Activated CD4-positive, alpha-beta memory T cell treated with anti-CD3 and anti-CD28 coated beads for 36 hours (primary cell): ENCODE data around the gene ZFP1. TPM values are rescaled to one million over a fixed set of nuclear protein-coding genes. Genes with fewer than 3 reads are reported as not detected.

Source experiments
- CTCF ChIA-PET: fragments of 350-600 bp; sonication (Branson Sonifier 250); formaldehyde crosslinking; loops from one replicate; lab custom pipeline; 2021; ENCODE audit warnings: antibody characterized with exemption, inconsistent platforms; lab: Charles Lee
- POLR2A ChIA-PET: fragments of 350-600 bp; sonication (Branson Sonifier 250); formaldehyde crosslinking; loops from one replicate; lab custom pipeline; 2021; ENCODE audit warnings: antibody characterized with exemption; lab: Charles Lee
- DNase-seq: peaks from one replicate; pipeline ENCODE4 v3.0.0-alpha.2; 2020
- H3K27ac Mint-ChIP-seq: one replicate; pipeline ENCODE4 v1.8.0; 2021; ENCODE audit warnings: mixed read lengths
- H3K27me3 Mint-ChIP-seq: one replicate; pipeline ENCODE4 v1.8.0; 2021; ENCODE audit warnings: mixed read lengths
- H3K36me3 Mint-ChIP-seq: one replicate; pipeline ENCODE4 v1.8.0; 2021; ENCODE audit warnings: mixed read lengths
- H3K4me1 Mint-ChIP-seq: one replicate; pipeline ENCODE4 v1.8.0; 2021; ENCODE audit warnings: low read depth, mixed read lengths
- H3K4me3 Mint-ChIP-seq: one replicate; pipeline ENCODE4 v1.8.0; 2021; ENCODE audit warnings: mild to moderate bottlenecking, mixed read lengths
- H3K9me3 Mint-ChIP-seq: one replicate; pipeline ENCODE4 v1.8.0; 2021; ENCODE audit warnings: mixed read lengths
- intact Hi-C: fragments of 100-400 bp; cut with micrococcal nuclease; formaldehyde crosslinking; loops from one replicate; pipeline ENCODE4 v1.15.1; 2023
- total RNA-seq, 2 experiments: library from RNA; stranded (reverse); gene quantifications; one replicate each; pipeline ENCODE4 v1.2.3, GENCODE V29; 2021

Gene ZFP1
- total RNA-seq, 2 experiments from 2014 or later: 17.2 to 19.4 TPM

GRCh38 chr16:75106351-75107274 is 41.7 kb upstream of the ZFP1 start:
- peak overlapping the region; percentile 73 for H3K4me3 Mint-ChIP-seq
- intact Hi-C loops: no loop called here
- peaks cover 26% of the 10 kb centered on the region for H3K36me3 Mint-ChIP-seq
- peaks cover 65% of the 10 kb centered on the region for H3K4me1 Mint-ChIP-seq
- peaks cover 2% of the 10 kb centered on the region for H3K9me3 Mint-ChIP-seq
- ChIA-PET POLR2A (interaction anchor here (0.8 to 1.9 kb wide), 3 partner anchors 95 to 111 kb away, joined by 3 to 5 read pairs (median 4); no protein-coding TSS in a partner anchor), CTCF (interaction anchor here (0.8 kb wide), 1 partner anchor 9 kb away, joined by 3 read pairs; no protein-coding TSS in a partner anchor)
- no peak for DNase-seq
- H3K27ac Mint-ChIP-seq: peak overlapping the region; percentile 40
- no peaks in the 10 kb centered on the region for H3K27me3 Mint-ChIP-seq

DNA sequence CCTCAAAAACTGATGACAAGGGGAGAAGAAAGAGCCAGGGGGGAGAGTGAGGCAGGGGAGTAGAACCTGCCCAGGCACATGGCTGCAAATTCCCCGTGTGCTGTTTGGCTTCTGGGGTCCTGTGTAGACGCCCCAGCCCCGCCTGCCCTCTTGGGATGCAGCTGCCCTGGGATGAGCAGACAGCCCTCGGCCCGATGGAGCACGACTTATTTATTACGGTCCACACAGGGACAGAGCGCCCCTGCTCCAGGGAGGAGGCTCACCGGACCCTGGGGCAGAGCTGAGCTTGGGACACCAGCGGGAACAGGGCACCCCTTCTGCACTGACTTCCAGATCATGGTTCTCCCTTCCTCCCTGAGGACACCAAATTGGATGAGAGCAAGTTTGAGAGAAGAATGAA is 40.8 kb upstream of the ZFP1 start:
- intact Hi-C loops: no loop called here
- Mint-ChIP-seq H3K36me3 (peaks cover 26% of the 10 kb centered on the region), H3K27ac (peak overlapping the region; percentile 23), H3K9me3 (peaks cover 2% of the 10 kb centered on the region), H3K4me1 (peaks cover 69% of the 10 kb centered on the region), H3K27me3 (peaks cover 3% of the 10 kb centered on the region), H3K4me3 (peak overlapping the region; percentile 73)
- POLR2A ChIA-PET: interaction anchor here (1.1 to 5.3 kb wide), 2 partner anchors 9 to 96 kb away, joined by 5 to 56 read pairs; no protein-coding TSS in a partner anchor
- DNase-seq: no peak
- CTCF ChIA-PET: interaction anchor here (5.0 to 7.4 kb wide), 3 partner anchors 9 to 121 kb away, joined by 70 to 222 read pairs (median 79); partner anchors contain the start of genes WDR59 and ZNRF1

DNA sequence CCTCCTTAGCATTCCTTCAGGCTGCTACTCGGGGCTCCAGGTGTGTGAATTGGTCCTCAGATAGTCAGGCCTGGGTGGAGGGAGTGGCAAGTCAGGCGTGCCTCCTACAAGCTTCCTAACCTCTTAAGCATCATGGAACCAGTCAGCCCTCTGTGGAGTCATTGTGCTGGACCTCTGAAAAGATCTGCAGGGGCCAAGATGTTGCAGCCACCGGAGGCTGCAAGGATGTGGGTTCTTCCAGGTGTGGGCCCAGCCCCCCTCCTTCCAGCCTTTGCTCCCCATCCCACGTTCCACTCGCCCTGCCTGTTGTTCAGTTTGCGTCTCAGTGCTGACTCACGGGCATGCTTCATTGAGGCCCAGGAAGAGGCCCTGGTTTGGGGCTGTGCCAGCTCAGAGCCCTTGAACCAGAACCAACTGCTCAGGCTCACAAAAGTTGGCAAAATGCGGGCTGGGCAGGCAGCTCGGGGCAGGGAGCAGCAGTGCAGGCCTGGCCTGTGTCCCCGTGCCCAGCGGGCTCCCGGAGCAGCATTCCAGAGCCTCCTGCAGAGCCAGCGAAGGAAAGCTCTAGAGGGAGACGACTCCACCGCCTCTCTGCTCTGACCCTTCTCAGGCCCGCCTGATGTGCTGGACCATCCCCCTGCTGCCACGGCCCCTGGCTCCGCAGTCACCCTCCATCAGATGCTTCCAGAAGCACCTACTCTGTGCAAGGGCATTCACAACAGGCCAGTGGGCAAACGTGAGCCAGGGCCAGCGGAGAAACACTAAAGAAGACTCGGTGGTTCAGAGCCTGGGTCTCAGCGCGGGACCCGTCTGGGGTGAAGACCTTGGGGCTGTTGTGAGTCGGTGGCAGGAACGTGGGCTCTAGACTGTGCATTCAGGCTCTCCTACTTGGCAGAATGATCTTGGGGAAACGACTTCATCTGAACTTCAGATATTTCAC is 39.3 kb upstream of the ZFP1 start:
- ChIA-PET POLR2A (interaction anchor here (0.6 to 5.3 kb wide), 11 partner anchors 11 to 442 kb away, joined by 3 to 56 read pairs (median 5); partner anchors contain the start of genes RFWD3, WDR59 and ZNRF1), CTCF (interaction anchor here (0.5 to 7.4 kb wide), 13 partner anchors 10 to 246 kb away, joined by 3 to 222 read pairs (median 6); partner anchors contain the start of genes WDR59 and ZNRF1)
- Mint-ChIP-seq H3K4me1 (peaks cover 70% of the 10 kb centered on the region), H3K4me3 (peak overlapping the region; percentile 83), H3K27me3 (peaks cover 7% of the 10 kb centered on the region), H3K27ac (peak overlapping the region; percentile 85), H3K36me3 (peaks cover 24% of the 10 kb centered on the region), H3K9me3 (peaks cover 2% of the 10 kb centered on the region)
- DNase-seq: peak; percentile 93
- intact Hi-C loops: loop anchor here (1.0 kb wide), 3 partner anchors 10 to 97 kb away; no protein-coding TSS in a partner anchor

DNA sequence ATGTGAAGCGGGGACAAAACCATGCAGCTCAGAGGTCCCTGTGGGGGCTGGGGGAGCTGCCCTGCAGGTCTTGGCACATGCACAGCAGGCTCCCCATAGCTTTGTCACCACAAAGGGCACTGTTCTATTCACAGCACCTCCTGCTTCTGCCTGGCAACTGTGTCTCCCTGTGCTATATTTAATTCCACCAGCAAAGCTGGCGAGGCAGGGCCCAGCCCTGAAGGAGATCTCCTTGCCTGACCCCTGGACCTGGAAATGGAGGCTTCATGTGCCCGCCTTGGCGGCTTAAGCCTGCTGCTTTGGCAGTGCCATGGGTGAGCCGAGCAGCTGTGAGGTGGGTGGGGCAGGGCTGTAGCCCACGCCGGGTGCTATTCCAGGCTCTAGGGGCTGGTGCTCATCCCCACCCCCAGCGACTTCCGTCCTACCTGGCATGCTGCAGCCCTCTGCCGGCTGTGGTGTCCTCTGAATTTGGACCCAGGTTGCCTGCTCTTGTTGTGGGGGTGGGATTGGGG is 38.5 kb upstream of the ZFP1 start:
- H3K27me3 Mint-ChIP-seq: peaks cover 7% of the 10 kb centered on the region
- H3K4me1 Mint-ChIP-seq: peaks cover 69% of the 10 kb centered on the region
- no peaks in the 10 kb centered on the region for H3K9me3 Mint-ChIP-seq
- intact Hi-C loops: loop anchor here (1.0 to 2.0 kb wide), 7 partner anchors 10 to 409 kb away; partner anchors contain the start of genes MLKL and ZFP1
- ChIA-PET POLR2A (interaction anchor here (0.8 to 5.3 kb wide), 10 partner anchors 11 to 443 kb away, joined by 3 to 56 read pairs (median 8); partner anchors contain the start of genes RFWD3, WDR59 and ZNRF1), CTCF (interaction anchor here (0.5 to 7.4 kb wide), 18 partner anchors 11 to 405 kb away, joined by 3 to 222 read pairs (median 6); partner anchors contain the start of genes WDR59 and ZNRF1)
- peak; percentile 45 for DNase-seq
- peak overlapping the region; percentile 83 for H3K4me3 Mint-ChIP-seq
- peaks cover 17% of the 10 kb centered on the region for H3K36me3 Mint-ChIP-seq
- H3K27ac Mint-ChIP-seq: peak overlapping the region; percentile 85

DNA sequence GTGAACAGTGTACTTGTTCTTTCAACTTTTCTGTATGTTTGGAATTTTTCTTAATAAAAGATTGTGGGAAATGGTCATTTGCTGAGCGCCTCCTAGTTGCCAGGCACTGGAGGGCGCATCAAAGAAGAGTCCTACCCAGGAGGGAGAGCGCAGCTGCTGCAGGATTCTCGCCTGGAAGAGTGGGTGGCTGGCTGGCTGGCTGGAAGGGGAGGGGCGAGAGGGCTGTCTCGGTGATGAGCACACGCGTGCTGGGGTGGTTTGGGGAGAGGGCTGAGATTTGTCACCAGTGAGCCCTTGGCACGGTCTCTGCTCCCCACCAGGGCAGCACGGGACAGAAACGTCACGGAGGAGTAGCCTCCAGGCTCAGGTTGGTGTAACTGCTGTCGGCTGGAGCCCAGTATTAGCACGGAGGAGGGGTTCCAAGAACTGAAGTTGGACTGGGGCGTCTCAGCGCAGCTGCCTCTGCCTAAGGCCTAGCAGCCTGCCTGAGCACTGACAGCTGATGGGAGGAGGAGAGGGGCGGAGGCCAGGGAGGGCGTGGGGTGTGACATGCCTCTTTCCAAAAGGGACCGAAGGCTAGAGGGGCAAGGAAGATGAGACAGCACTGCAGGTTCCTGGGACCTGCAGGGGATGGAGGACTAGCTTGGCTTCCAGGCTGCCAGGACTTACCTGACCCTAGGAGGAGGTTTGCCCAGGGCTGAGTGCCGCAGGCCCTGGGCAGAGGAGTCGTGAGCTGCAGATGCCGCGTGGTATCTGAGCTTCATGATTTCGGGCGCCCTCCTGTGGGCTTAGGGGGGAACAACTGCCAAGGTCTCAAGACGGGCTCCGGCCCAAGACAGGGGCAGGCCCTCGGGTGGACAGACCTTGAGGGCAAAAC is 37.4 kb upstream of the ZFP1 start:
- intact Hi-C loops: loop anchor here (1.0 to 2.0 kb wide), 7 partner anchors 38 to 410 kb away; partner anchors contain the start of genes MLKL, WDR59 and ZFP1
- H3K4me1 Mint-ChIP-seq: peaks cover 59% of the 10 kb centered on the region
- peak overlapping the region; percentile 85 for H3K27ac Mint-ChIP-seq
- peak overlapping the region; percentile 83 for H3K4me3 Mint-ChIP-seq
- H3K27me3 Mint-ChIP-seq: peaks cover 7% of the 10 kb centered on the region
- POLR2A ChIA-PET: interaction anchor here (0.5 to 5.3 kb wide), 18 partner anchors 8 to 292 kb away, joined by 3 to 56 read pairs (median 4); partner anchors contain the start of genes WDR59 and ZNRF1
- H3K36me3 Mint-ChIP-seq: peaks cover 15% of the 10 kb centered on the region
- CTCF ChIA-PET: interaction anchor here (0.5 to 7.4 kb wide), 52 partner anchors 9 to 411 kb away, joined by 3 to 222 read pairs (median 5); partner anchors contain the start of genes FA2H, MLKL, WDR59 and ZNRF1
- peak; percentile 90 for DNase-seq
- no peaks in the 10 kb centered on the region for H3K9me3 Mint-ChIP-seq

- H3K36me3 Mint-ChIP-seq: peaks cover 11% of the 10 kb centered on the region
- POLR2A ChIA-PET: interaction anchor here (0.5 to 5.3 kb wide), 15 partner anchors 8 to 293 kb away, joined by 3 to 56 read pairs (median 4); partner anchors contain the start of genes WDR59 and ZNRF1
- CTCF ChIA-PET: interaction anchor here (0.5 to 7.4 kb wide), 43 partner anchors 8 to 411 kb away, joined by 3 to 222 read pairs (median 6); partner anchors contain the start of genes FA2H, MLKL, WDR59 and ZNRF1
- no peak for DNase-seq
- H3K4me1 Mint-ChIP-seq: peaks cover 54% of the 10 kb centered on the region
- intact Hi-C loops: loop anchor here (1.0 to 2.0 kb wide), 7 partner anchors 37 to 411 kb away; partner anchors contain the start of genes MLKL, WDR59 and ZFP1
- peak overlapping the region; percentile 85 for H3K27ac Mint-ChIP-seq
- H3K9me3 Mint-ChIP-seq: no peaks in the 10 kb centered on the region
- peaks cover 7% of the 10 kb centered on the region for H3K27me3 Mint-ChIP-seq
- peak overlapping the region; percentile 83 for H3K4me3 Mint-ChIP-seq
Measured at GRCh38 chr16:75111514-75111940, 36.8 kb upstream of the ZFP1 start.

DNA sequence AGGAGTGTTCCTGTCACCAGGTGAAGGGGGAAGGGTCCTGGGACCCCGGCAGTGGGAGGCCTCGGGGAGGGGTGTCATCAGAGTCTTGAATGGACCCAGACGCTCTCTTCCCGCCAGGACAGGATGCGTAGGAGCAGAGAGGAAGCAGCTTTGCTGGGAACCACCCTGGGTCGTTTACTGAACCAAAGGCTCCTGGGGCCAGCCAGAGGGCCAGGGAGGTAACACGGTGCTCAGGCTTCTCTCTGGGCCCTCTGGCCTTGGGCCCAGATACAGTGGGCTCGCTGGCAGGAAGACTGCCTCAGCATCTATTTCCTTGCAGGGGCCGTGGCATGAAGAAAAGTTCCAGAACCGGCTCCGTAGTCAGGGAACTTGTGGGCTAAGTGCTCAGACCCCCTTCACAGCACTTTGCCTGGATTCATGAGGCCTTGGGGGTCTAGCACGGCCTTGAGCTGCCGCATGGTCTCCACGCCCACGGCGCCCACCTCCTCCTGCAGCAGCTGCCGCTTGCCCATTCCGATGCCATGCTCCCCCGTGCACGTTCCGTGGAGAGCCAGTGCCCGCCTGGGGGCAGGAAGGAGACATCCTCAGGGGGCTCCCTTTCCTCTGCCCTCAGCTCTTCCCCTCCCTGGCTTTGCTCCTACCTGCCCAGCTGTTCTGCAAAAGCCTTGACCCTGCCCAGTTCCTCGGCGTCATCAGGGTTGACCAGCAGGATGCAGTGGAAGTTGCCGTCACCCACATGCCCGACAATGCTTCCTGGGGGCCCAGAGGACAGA is 36.2 kb upstream of the ZFP1 start:
- Mint-ChIP-seq H3K9me3 (no peaks in the 10 kb centered on the region), H3K36me3 (peaks cover 10% of the 10 kb centered on the region), H3K4me1 (peaks cover 48% of the 10 kb centered on the region), H3K27me3 (peaks cover 7% of the 10 kb centered on the region), H3K27ac (peak overlapping the region; percentile 85), H3K4me3 (peak overlapping the region; percentile 10)
- intact Hi-C loops: loop anchor here (1.0 to 2.0 kb wide), 7 partner anchors 37 to 411 kb away; partner anchors contain the start of genes MLKL, WDR59 and ZFP1
- POLR2A ChIA-PET: interaction anchor here (0.8 to 5.3 kb wide), 7 partner anchors 12 to 127 kb away, joined by 3 to 56 read pairs (median 6); partner anchors contain the start of genes WDR59 and ZNRF1
- CTCF ChIA-PET: interaction anchor here (0.5 to 7.4 kb wide), 31 partner anchors 10 to 385 kb away, joined by 3 to 222 read pairs (median 6); partner anchors contain the start of genes FA2H, WDR59 and ZNRF1
- no peak for DNase-seq

- no peaks in the 10 kb centered on the region for H3K9me3 Mint-ChIP-seq
- no peak for DNase-seq
- H3K36me3 Mint-ChIP-seq: peaks cover 9% of the 10 kb centered on the region
- H3K4me1 Mint-ChIP-seq: peaks cover 44% of the 10 kb centered on the region
- no peak overlapping the region for H3K4me3 Mint-ChIP-seq
- ChIA-PET CTCF (interaction anchor here (0.6 to 7.4 kb wide), 5 partner anchors 38 to 300 kb away, joined by 3 to 222 read pairs (median 27); partner anchors contain the start of gene ZNRF1), POLR2A (interaction anchor here (0.9 kb wide), 1 partner anchor 128 kb away, joined by 4 read pairs; the partner anchor contains the start of gene WDR59)
- intact Hi-C loops: no loop called here
- no peak overlapping the region for H3K27ac Mint-ChIP-seq
- peaks cover 7% of the 10 kb centered on the region for H3K27me3 Mint-ChIP-seq
Measured at GRCh38 chr16:75112734-75113491, 35.4 kb upstream of the ZFP1 start.
